Panc1 (cell line): ENCODE data around the gene BFAR. TPM values are rescaled to one million over a fixed set of nuclear protein-coding genes. Genes with fewer than 3 reads are reported as not detected.

Experiments used
- ATAC-seq: fragments of 200-7000 bp; cut with Tn5 transposase; 2 replicates; pipeline ENCODE4 v1.9.1; 2020; ENCODE audit warnings: mild to moderate bottlenecking, moderate library complexity
- BruUV-seq: library from RNA; stranded (reverse); fragments of 400-500 nt; replicated peaks from 2 replicates; lab custom pipeline; 2021; lab: Mats Ljungman, UMichigan
- CTCF ChIA-PET: fragments of 300-600 bp; sonication (Branson Sonifier 250); formaldehyde crosslinking; loops from one replicate; lab custom pipeline; 2022; ENCODE audit warnings: antibody characterized with exemption; lab: Charles Lee
- POLR2A ChIA-PET: fragments of 300-600 bp; sonication (Branson Sonifier 250); formaldehyde crosslinking; loops from one replicate; lab custom pipeline; 2022; ENCODE audit warnings: antibody characterized with exemption; lab: Charles Lee
- DNase-seq: peaks from one replicate; pipeline ENCODE4 v3.0.0-alpha.2; 2010; ENCODE audit warnings: low read depth, low spot score
- H3K27ac ChIP-seq: 2 replicates; pipeline ENCODE4 v1.5.1; 2011; ENCODE audit warnings: mild to moderate bottlenecking, low read length, inconsistent platforms
- H3K27me3 ChIP-seq: fragments of 200-500 bp; sonication (Bioruptor generic); 2 replicates; pipeline ENCODE4 v1.6.0; 2014; ENCODE audit warnings: low read length, inconsistent platforms; ENCODE audit not compliant: control insufficient read depth, insufficient read depth
- H3K36me3 ChIP-seq: fragments of 200-500 bp; sonication (Bioruptor generic); 2 replicates; pipeline ENCODE4 v1.5.1; 2014; ENCODE audit warnings: inconsistent platforms, mild to moderate bottlenecking, low read length, moderate library complexity; ENCODE audit not compliant: control insufficient read depth, insufficient read depth
- H3K4me1 ChIP-seq: 2 replicates; pipeline ENCODE4 v1.5.1; 2011; ENCODE audit warnings: inconsistent platforms, mild to moderate bottlenecking, low read length, moderate library complexity; ENCODE audit not compliant: control insufficient read depth, insufficient read depth
- H3K4me3 ChIP-seq, 2 experiments: 2 replicates each; pipeline ENCODE4 v1.5.1; 2011 to 2012; ENCODE audit warnings: low read depth in 2 of 2, low read length in 2 of 2, mild to moderate bottlenecking in 2 of 2, inconsistent platforms in 1 of 2, moderate library complexity in 1 of 2
- H3K9me3 ChIP-seq: fragments of 200-500 bp; sonication (Bioruptor generic); 2 replicates; pipeline ENCODE4 v1.5.1; 2014; ENCODE audit warnings: low read depth, mild to moderate bottlenecking, inconsistent platforms, low read length, moderate library complexity; ENCODE audit not compliant: control insufficient read depth, insufficient read depth
- POLR2AphosphoS5 ChIP-seq: IDR thresholded peaks from 2 replicates; pipeline ENCODE4 v1.6.1; 2012; ENCODE audit warnings: mild to moderate bottlenecking, low read depth, low read length, moderate library complexity
- SIN3A ChIP-seq: IDR thresholded peaks from 2 replicates; pipeline ENCODE4 v1.6.1; 2012; ENCODE audit warnings: low read depth, mild to moderate bottlenecking, low read length, moderate library complexity, borderline replicate concordance; ENCODE audit not compliant: insufficient read depth
- TCF7L2 ChIP-seq: IDR thresholded peaks from 2 replicates; pipeline ENCODE4 v1.6.1; 2011; ENCODE audit warnings: mild to moderate bottlenecking, low read depth, low read length, inconsistent platforms
- in situ Hi-C: cut with HindIII; loops from 2 replicates; pipeline ENCODE4 v1.10.0; 2016; ENCODE audit warnings: low sequenced_read_pairs, low pct_unique_long_range_greater_than_20kb
- intact Hi-C: fragments of 100-400 bp; cut with micrococcal nuclease; formaldehyde crosslinking; loops from one replicate; pipeline ENCODE4 v1.10.0; 2022; ENCODE audit not compliant: unreplicated experiment
- total RNA-seq: library from RNA; stranded (reverse); gene quantifications from one replicate; pipeline ENCODE4 v1.2.1, GENCODE V29; 2021; ENCODE audit not compliant: unreplicated experiment
- TF ChIP-seq, protein P1 (sequence below): fragments of 450-650 bp; IDR thresholded peaks from 2 replicates; pipeline ENCODE4 v1.5.1; 2017; ENCODE audit warnings: mild to moderate bottlenecking
- TF ChIP-seq, protein P2 (sequence below), 2 experiments: IDR thresholded peaks; 2 replicates each; pipeline ENCODE4 v1.6.1; 2011 to 2012; ENCODE audit warnings: low read depth in 2 of 2, control low read depth in 1 of 2, low read length in 1 of 2, mild to moderate bottlenecking in 1 of 2, moderate library complexity in 1 of 2; ENCODE audit not compliant: insufficient read depth in 1 of 2

The BFAR gene
- total RNA-seq, 1 experiment from 2014 or later: 114 TPM

GRCh38 chr16:14609716-14610115 is 23.0 kb upstream of the BFAR start:
- ATAC-seq: no peak
- no peaks in the 10 kb centered on the region for H3K9me3 ChIP-seq
- no TSS peak for BruUV-seq
- no peak overlapping the region for H3K4me3 ChIP-seq
- intact Hi-C loops: no loop called here
- TF ChIP-seq POLR2AphosphoS5 (no peak), TCF7L2 (no peak), SIN3A (no peak)
- TF ChIP-seq, protein P1, sequence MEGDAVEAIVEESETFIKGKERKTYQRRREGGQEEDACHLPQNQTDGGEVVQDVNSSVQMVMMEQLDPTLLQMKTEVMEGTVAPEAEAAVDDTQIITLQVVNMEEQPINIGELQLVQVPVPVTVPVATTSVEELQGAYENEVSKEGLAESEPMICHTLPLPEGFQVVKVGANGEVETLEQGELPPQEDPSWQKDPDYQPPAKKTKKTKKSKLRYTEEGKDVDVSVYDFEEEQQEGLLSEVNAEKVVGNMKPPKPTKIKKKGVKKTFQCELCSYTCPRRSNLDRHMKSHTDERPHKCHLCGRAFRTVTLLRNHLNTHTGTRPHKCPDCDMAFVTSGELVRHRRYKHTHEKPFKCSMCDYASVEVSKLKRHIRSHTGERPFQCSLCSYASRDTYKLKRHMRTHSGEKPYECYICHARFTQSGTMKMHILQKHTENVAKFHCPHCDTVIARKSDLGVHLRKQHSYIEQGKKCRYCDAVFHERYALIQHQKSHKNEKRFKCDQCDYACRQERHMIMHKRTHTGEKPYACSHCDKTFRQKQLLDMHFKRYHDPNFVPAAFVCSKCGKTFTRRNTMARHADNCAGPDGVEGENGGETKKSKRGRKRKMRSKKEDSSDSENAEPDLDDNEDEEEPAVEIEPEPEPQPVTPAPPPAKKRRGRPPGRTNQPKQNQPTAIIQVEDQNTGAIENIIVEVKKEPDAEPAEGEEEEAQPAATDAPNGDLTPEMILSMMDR: no peak
- TF ChIP-seq, protein P2, sequence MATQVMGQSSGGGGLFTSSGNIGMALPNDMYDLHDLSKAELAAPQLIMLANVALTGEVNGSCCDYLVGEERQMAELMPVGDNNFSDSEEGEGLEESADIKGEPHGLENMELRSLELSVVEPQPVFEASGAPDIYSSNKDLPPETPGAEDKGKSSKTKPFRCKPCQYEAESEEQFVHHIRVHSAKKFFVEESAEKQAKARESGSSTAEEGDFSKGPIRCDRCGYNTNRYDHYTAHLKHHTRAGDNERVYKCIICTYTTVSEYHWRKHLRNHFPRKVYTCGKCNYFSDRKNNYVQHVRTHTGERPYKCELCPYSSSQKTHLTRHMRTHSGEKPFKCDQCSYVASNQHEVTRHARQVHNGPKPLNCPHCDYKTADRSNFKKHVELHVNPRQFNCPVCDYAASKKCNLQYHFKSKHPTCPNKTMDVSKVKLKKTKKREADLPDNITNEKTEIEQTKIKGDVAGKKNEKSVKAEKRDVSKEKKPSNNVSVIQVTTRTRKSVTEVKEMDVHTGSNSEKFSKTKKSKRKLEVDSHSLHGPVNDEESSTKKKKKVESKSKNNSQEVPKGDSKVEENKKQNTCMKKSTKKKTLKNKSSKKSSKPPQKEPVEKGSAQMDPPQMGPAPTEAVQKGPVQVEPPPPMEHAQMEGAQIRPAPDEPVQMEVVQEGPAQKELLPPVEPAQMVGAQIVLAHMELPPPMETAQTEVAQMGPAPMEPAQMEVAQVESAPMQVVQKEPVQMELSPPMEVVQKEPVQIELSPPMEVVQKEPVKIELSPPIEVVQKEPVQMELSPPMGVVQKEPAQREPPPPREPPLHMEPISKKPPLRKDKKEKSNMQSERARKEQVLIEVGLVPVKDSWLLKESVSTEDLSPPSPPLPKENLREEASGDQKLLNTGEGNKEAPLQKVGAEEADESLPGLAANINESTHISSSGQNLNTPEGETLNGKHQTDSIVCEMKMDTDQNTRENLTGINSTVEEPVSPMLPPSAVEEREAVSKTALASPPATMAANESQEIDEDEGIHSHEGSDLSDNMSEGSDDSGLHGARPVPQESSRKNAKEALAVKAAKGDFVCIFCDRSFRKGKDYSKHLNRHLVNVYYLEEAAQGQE (IDR thresholded peaks at IDR 0.05; ENCODE audit: insufficient read depth in 1 of 2, low read depth in 2 of 2, low read length in 1 of 2): no peak
- ChIA-PET CTCF (no interaction called here), POLR2A (interaction anchor here (0.6 kb wide), 1 partner anchor 13 kb away, joined by 7 read pairs; no protein-coding TSS in a partner anchor)
- in situ Hi-C loops: no loop called here
- no peaks in the 10 kb centered on the region for H3K27me3 ChIP-seq
- no peak overlapping the region for H3K27ac ChIP-seq
- H3K36me3 ChIP-seq: peaks cover 39% of the 10 kb centered on the region
- no peak for DNase-seq
- no peaks in the 10 kb centered on the region for H3K4me1 ChIP-seq

- DNase-seq: no peak
- CTCF ChIA-PET: interaction anchor here (0.7 kb wide), 1 partner anchor 36 kb away, joined by 3 read pairs; no protein-coding TSS in a partner anchor
- TF ChIP-seq TCF7L2 (no peak), SIN3A (no peak), POLR2AphosphoS5 (no peak)
- TF ChIP-seq, protein P2 (IDR thresholded peaks at IDR 0.05; ENCODE audit: insufficient read depth in 1 of 2, low read depth in 2 of 2, low read length in 1 of 2): no peak
- TF ChIP-seq, protein P1: no peak
- intact Hi-C loops (no loop called here), in situ Hi-C loops (no loop called here)
- Histone ChIP-seq H3K27me3 (no peaks in the 10 kb centered on the region), H3K4me1 (no peaks in the 10 kb centered on the region), H3K4me3 (no peak overlapping the region), H3K36me3 (peaks cover 30% of the 10 kb centered on the region), H3K9me3 (no peaks in the 10 kb centered on the region), H3K27ac (no peak overlapping the region)
- POLR2A ChIA-PET: interaction anchor here (0.6 kb wide), 1 partner anchor 62 kb away, joined by 3 read pairs; no protein-coding TSS in a partner anchor
- no TSS peak for BruUV-seq
- no peak for ATAC-seq
Measured at GRCh38 chr16:14611660-14612059, 21.1 kb upstream of the BFAR start.
